ENCODE measurements around the gene C22orf15.

The C22orf15 gene

DNA sequence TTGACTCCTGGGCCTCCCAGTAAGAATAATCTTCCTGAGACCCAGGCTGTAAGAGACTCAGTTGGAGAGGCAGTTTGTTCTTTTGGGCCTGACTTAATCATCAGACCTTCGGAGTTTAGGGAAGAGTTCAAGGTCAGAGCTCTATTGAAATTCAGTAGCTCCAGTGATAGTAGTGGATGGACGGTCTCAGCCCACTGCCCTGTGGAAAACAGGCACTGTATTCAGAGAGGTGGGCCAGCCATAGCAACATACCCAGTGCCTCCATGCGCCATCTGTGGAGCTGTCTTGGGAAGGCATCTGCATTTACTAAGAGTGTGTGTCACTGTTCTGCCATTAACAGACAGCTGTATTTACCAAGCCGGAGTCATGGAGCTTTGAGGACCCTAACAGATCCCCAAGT is 26.8 kb downstream of the C22orf15 start:
- no peak for DNase-seq

DNA sequence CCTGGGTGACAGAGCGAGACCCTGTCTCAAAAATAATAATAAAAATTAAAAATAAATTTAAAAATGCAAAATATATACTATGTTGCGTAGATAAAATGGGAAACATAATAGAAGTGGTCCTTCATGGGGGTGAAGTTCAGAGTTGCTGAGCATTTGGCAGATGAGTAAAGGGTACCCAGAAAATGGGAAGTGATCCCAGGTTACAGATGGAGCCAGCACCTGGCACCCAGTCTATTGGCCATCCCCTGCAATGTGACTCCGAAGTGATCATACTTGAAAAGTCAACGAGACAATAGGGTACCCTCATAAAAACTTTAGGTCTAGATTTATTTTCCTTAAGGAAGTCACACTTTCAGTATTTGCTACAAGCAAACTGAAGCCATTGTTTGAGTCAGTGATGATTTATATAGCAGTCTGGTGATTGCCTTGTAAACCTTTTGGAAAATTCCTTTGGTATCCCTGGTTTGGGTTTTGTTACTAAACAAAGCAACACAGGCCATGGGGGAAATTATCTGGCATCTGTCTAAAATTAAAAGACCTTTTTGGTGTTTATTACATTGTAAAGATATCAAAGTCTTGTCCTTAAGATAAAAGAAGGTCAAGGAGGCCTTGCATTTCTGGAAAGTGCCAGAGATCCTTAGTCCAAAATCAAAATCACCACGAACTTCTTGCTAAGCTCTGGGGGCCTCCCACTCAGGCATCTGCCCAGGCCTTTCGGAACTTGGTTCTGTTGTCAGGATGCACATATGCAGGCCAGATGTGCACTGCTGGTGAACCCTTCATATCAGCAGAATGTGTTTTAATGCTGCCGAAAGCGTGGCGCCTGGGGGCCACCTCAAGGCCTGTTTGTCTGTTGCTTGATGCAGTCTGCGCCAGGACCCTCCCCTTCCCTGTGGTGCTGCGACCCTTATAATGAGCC is 28.3 kb downstream of the C22orf15 start:
- no peak for DNase-seq

DNA sequence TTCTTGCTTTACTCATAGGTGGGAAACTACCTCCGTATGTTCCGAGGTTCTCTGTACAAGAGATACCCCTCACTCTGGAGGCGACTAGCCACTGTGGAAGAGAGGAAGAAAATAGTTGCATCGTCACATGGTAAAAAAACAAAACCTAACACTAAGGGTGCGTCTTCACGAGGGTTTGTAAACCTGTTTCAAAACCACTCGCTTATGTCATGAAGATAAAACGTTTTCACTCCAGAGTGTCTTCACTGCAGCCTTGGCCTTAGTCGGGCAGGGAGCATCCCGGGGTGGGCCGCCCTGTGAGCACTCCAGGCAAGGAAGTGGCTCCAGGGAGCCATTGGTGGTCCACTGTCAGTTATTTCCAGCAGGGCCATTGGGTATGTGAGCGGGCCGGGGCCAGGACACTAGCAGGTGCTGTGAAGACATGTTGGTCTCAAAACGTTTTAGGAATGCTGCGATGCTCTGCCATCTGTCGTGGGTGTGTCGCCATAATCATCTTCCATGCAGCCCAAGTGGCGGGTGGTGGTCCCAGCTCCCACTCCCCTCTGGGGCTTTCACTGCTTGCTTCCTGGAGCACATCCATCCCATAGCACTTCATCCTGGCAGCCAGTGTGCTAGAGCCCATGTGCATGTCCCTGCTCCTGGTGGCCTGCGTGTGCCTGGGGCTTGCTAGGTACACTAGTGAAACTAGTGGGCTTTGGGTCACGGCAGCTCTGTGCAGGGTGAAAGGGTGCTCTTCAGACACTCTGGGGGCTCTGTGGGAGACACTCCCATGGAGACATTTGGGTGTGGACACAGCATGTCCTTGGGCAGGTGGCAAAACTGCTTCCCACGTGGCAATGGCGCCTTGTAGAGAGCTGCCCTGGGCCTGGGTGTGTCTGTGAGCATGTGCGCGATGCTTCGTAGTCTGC is 29.2 kb downstream of the C22orf15 start:
- DNase-seq: no peak

- DNase-seq: no peak
Observed at GRCh38 chr22:23793326-23793725, 30.5 kb downstream of the C22orf15 start.

DNA sequence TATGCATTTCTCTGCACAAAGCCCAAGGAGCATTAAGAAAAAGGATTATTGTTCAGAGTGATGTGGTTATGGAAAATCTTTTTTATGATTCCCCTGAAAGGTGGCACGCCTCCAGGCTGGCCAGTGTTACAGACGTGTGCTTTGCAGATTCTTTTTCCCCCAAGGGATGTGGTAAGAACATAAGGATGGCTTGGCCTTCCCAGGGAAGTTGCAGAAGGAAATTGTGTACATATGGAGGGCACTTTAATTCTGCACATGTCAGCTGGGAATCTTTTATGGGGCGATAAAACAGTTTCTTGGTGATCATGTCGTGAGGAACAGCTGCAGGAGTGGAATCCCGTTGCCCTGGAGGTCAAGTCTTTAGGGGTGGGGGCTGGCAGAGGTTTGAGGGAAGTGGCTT is 33.7 kb downstream of the C22orf15 start:
- DNase-seq: no peak

GRCh38 chr22:23800297-23801237 is 37.8 kb downstream of the C22orf15 start:
- DNase-seq: no peak

DNA sequence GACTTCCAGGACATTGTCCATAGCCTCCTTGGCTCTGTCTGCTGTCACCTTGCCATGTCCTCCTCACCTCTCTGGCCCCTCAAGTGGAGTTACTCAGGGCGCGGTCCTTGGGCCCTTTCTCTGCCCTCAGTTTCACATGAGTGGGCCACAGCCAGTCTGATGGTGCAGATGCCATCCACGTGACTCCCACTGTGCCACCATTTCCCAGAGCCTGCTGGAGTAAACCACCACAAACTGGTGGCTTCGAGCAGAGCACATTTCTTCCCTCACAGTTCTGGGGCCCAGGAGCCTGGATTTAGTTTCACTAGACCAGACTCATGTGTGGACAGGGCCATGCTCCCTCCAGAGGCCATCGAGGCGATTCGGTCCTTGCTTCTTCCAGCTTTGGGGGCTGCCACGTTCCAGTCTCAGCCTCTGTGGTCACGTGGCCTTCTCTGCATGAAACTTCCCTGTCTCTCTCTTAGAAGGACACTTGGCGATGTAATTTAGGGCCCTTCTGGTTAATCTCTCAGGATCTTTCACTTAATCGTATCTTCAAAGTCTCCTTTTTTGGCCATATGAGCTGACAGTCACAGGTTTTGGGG is 38.5 kb downstream of the C22orf15 start:
- no peak for DNase-seq

DNA sequence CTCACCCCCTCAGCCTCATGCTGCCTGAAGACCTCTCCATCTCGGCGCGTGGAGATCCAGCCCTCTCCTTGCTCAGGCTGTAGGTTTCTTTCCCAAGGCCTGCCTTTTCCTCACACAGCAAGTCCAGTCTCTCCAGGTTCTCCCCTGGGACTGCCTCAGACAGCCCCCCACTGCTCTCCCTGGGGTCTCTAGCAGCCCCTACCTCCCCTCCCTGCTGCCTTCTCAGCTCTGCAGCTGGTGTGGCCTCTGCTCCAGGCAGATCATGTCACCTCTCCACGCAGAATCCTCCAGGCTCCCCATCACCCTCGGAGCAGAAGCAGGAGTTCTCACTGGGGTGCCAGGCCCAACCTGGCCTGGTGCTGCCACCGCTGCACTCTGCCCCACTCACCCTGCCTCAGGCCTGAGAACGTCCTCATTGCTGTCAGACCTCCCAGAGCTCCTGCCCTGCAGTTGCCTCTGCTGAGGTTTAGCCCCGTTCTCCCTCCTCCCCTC is 39.1 kb downstream of the C22orf15 start:
- no peak for DNase-seq

GRCh38 chr22:23803001-23803819 is 40.4 kb downstream of the C22orf15 start:
- DNase-seq: no peak

GRCh38 chr22:23804781-23805291 is 42.0 kb downstream of the C22orf15 start:
- DNase-seq: no peak

GRCh38 chr22:23806837-23807236 is 44.0 kb downstream of the C22orf15 start:
- DNase-seq: no peak

DNA sequence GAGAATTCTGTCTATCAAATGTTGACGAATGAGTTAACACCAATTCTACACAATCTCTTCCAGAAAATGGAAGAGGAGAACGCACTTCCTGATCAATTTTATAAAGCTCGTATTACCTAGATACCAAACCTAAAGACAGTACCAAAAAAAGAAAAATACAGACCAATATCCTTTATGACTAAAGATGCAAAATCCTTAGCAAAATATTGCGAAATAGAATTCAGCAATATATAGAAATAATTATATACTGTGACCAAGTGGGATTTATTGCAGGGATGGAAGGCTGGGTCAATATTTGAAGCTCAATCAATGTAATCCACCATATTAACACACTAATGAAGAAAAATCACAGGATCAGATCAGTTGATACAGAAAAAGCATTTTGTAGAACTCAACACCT is 49.6 kb downstream of the C22orf15 start:
- no peak for DNase-seq

Measured in activated CD4-positive, alpha-beta T cell treated with anti-CD3 and anti-CD28 coated beads, Interleukin-10, Interleukin-2, amounts not matched to agents 100 ng/mL and 50 ng/mL, durations not matched to agents 16 hours and 8 hours (primary cell).